RWPE2 (cell line): ENCODE results near the gene CRB1.

Experiments used
- ATAC-seq: fragments of 200-7000 bp; cut with Tn5 transposase; 3 replicates; pipeline ENCODE4 v1.9.1; 2021; ENCODE audit warnings: low read depth
- DNase-seq: peaks from one replicate; pipeline ENCODE4 v3.0.0-alpha.2; 2020; ENCODE audit warnings: low spot score
- H3K27ac ChIP-seq: fragments of 450-650 bp; 2 replicates; pipeline ENCODE4 v1.5.1; 2017; ENCODE audit warnings: mild to moderate bottlenecking; ENCODE audit not compliant: poor library complexity, severe bottlenecking
- H3K27me3 ChIP-seq: fragments of 250-450 bp; sonication (Bioruptor Pico); 2 replicates; pipeline ENCODE4 v1.5.1; 2021; ENCODE audit warnings: mild to moderate bottlenecking, moderate library complexity; ENCODE audit not compliant: insufficient read depth, poor library complexity, severe bottlenecking
- H3K36me3 ChIP-seq: fragments of 250-450 bp; sonication (Bioruptor Pico); 2 replicates; pipeline ENCODE4 v1.5.1; 2020; ENCODE audit warnings: low read depth, mild to moderate bottlenecking, moderate library complexity
- H3K4me1 ChIP-seq: fragments of 250-450 bp; sonication (Bioruptor Pico); 2 replicates; pipeline ENCODE4 v1.5.1; 2021; ENCODE audit warnings: mild to moderate bottlenecking, moderate library complexity; ENCODE audit not compliant: insufficient read depth, poor library complexity, severe bottlenecking
- H3K4me3 ChIP-seq: fragments of 250-450 bp; sonication (Bioruptor Pico); 2 replicates; pipeline ENCODE4 v1.5.1; 2021; ENCODE audit warnings: mild to moderate bottlenecking, moderate library complexity; ENCODE audit not compliant: severe bottlenecking
- H3K9me3 ChIP-seq: fragments of 250-450 bp; sonication (Bioruptor Pico); 2 replicates; pipeline ENCODE4 v1.5.1; 2021; ENCODE audit warnings: mild to moderate bottlenecking, moderate library complexity; ENCODE audit not compliant: severe bottlenecking
- CTCF ChIP-seq: fragments of 450-650 bp; IDR thresholded peaks from one replicate; pipeline ENCODE4 v1.5.1; 2017; ENCODE audit warnings: mild to moderate bottlenecking, moderate library complexity; ENCODE audit not compliant: poor library complexity, severe bottlenecking

Gene CRB1

GRCh38 chr1:197225611-197226010, 42.4 kb upstream of the CRB1 start:
- Histone ChIP-seq H3K27ac (no peak overlapping the region), H3K4me1 (no peaks in the 10 kb centered on the region), H3K27me3 (no peaks in the 10 kb centered on the region), H3K36me3 (no peaks in the 10 kb centered on the region), H3K9me3 (no peaks in the 10 kb centered on the region), H3K4me3 (no peak overlapping the region)
- no peak for DNase-seq
- TF ChIP-seq CTCF: no peak
- no peak for ATAC-seq

GRCh38 chr1:197234581-197234980, 33.5 kb upstream of the CRB1 start:
- Histone ChIP-seq H3K4me1 (no peaks in the 10 kb centered on the region), H3K27me3 (no peaks in the 10 kb centered on the region), H3K36me3 (no peaks in the 10 kb centered on the region), H3K4me3 (no peak overlapping the region), H3K27ac (no peak overlapping the region), H3K9me3 (no peaks in the 10 kb centered on the region)
- DNase-seq (no peak), ATAC-seq (no peak)
- TF ChIP-seq CTCF: no peak

GRCh38 chr1:197235355-197235754, 32.7 kb upstream of the CRB1 start:
- ATAC-seq (no peak), DNase-seq (no peak)
- no peak overlapping the region for H3K27ac ChIP-seq
- no peaks in the 10 kb centered on the region for H3K27me3 ChIP-seq
- H3K4me3 ChIP-seq: no peak overlapping the region
- no peaks in the 10 kb centered on the region for H3K9me3 ChIP-seq
- H3K4me1 ChIP-seq: no peaks in the 10 kb centered on the region
- TF ChIP-seq CTCF: no peak
- H3K36me3 ChIP-seq: no peaks in the 10 kb centered on the region

- Histone ChIP-seq H3K36me3 (no peaks in the 10 kb centered on the region), H3K4me3 (no peak overlapping the region), H3K4me1 (no peaks in the 10 kb centered on the region), H3K27ac (no peak overlapping the region), H3K9me3 (no peaks in the 10 kb centered on the region), H3K27me3 (no peaks in the 10 kb centered on the region)
- no peak for DNase-seq
- ATAC-seq: no peak
- no peak for TF ChIP-seq CTCF
Observed at GRCh38 chr1:197247465-197247864, 20.6 kb upstream of the CRB1 start.

- DNase-seq (no peak), ATAC-seq (no peak)
- Histone ChIP-seq H3K36me3 (no peaks in the 10 kb centered on the region), H3K4me1 (no peaks in the 10 kb centered on the region), H3K27me3 (no peaks in the 10 kb centered on the region), H3K27ac (no peak overlapping the region), H3K4me3 (no peak overlapping the region), H3K9me3 (no peaks in the 10 kb centered on the region)
- no peak for TF ChIP-seq CTCF
Observed at GRCh38 chr1:197249324-197249723, 18.7 kb upstream of the CRB1 start.
